IPS DF 6.9 (cell line): ENCODE results near the gene PALB2.
A peak's percentile ranks its signal among the peaks of the same experiment; 100 is the strongest.
"Not testable (repeated sequence)": the region's sequence is repeated elsewhere in the genome, so short reads cannot be mapped to it uniquely, and the experiment has no call there.

Experiments used
- DNase-seq: peaks from one replicate; pipeline ENCODE4 v3.0.0-alpha.2; 2013; ENCODE audit warnings: low read depth, low spot score
- H3K27ac ChIP-seq: one replicate; pipeline ENCODE4 v1.5.1; 2013; ENCODE audit warnings: low read length, control low read depth
- H3K27me3 ChIP-seq: 2 replicates; pipeline ENCODE4 v1.6.1; 2013; ENCODE audit warnings: mild to moderate bottlenecking, low read length; ENCODE audit not compliant: control insufficient read depth, insufficient read depth
- H3K36me3 ChIP-seq: 2 replicates; pipeline ENCODE4 v1.6.1; 2013; ENCODE audit warnings: low read length; ENCODE audit not compliant: control insufficient read depth, insufficient read depth
- H3K4me1 ChIP-seq: 2 replicates; pipeline ENCODE4 v1.6.1; 2013; ENCODE audit warnings: low read length; ENCODE audit not compliant: control insufficient read depth, insufficient read depth
- H3K4me3 ChIP-seq: 2 replicates; pipeline ENCODE4 v1.5.1; 2013; ENCODE audit warnings: mild to moderate bottlenecking, low read length
- H3K9me3 ChIP-seq: 2 replicates; pipeline ENCODE4 v1.6.1; 2013; ENCODE audit warnings: low read length, inconsistent platforms; ENCODE audit not compliant: control insufficient read depth, insufficient read depth
- WGBS: extraction: QIAGEN DNeasy Blood & Tissue Kit; methylation state at CpG from one replicate; pipeline ENCODE4 v1.1.7; 2013; ENCODE audit warnings: mixed read lengths, missing lambda C conversion rate; ENCODE audit not compliant: insufficient read length, insufficient coverage; 5-methylcytosine and 5-hydroxymethylcytosine counted together

PALB2 gene

DNA sequence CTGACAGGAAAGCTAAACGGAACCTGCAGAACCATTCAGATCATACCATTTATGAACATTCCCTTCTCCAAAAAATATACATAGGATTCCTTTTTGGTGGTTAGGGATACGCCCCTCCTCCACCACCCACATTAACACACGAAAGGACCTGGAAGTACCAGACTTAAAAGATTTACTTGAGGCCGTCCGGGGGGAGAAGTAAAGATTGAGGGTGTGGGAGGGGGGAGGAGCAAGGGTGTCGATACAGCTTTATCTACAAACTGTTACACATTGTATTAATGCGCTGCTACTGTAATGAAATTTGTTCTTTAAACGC, 537 bp downstream of the PALB2 start:
- Histone ChIP-seq H3K4me3 (peak overlapping the region; percentile 86), H3K27me3 (no peaks in the 10 kb centered on the region), H3K9me3 (no peaks in the 10 kb centered on the region), H3K36me3 (peaks cover 2% of the 10 kb centered on the region; the same call in 1 of the 2 replicates), H3K4me1 (0 out of 2 replicates have a peak, but pooled peaks cover 2% of the 10 kb centered on the region), H3K27ac (no peak overlapping the region)
- DNase-seq: peak; percentile 4
- WGBS: no CpG with 5 or more reads among the region's 8 CpGs

- Histone ChIP-seq H3K9me3 (no peaks in the 10 kb centered on the region), H3K36me3 (peaks cover 5% of the 10 kb centered on the region; the same call in 1 of the 2 replicates), H3K27me3 (no peaks in the 10 kb centered on the region), H3K4me3 (no peak overlapping the region), H3K4me1 (no peaks in the 10 kb centered on the region), H3K27ac (no peak overlapping the region)
- DNase-seq: no peak
Measured at GRCh38 chr16:23635958-23636357, 5.2 kb downstream of the PALB2 start.

DNA sequence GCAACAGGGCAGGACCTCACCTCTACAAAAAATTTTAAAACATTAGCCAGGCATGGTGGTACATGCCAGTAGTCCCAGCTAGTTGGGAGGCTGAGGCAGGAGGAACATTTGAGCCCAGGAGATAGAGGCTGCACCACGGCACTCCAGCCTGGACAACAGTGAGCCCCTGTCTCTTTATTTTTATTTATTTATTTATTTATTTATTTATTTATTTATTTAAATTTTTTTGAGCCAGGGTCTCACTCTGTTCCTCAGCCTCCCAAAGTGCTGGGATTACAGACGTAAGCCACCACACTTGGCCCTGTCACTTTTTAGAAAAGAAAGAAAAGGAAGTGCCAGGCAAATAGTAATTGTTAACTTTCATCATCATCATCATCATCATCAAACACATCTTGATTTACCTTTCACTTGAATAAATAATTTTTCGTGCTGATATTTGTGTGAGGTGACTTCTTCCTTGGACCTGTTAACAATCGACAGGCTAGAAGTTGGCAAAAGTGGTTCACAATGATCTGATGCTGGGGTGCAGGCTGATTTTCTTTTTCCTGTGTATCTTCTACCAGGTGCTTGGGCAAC, 6.6 kb downstream of the PALB2 start:
- no peaks in the 10 kb centered on the region for H3K27me3 ChIP-seq
- no peak for DNase-seq
- no CpG with 5 or more reads among the region's 4 CpGs for WGBS
- H3K4me1 ChIP-seq: no peaks in the 10 kb centered on the region
- H3K9me3 ChIP-seq: no peaks in the 10 kb centered on the region
- H3K27ac ChIP-seq: no peak overlapping the region
- H3K4me3 ChIP-seq: no peak overlapping the region
- peaks cover 8% of the 10 kb centered on the region; the same call in 1 of the 2 replicates for H3K36me3 ChIP-seq

DNA sequence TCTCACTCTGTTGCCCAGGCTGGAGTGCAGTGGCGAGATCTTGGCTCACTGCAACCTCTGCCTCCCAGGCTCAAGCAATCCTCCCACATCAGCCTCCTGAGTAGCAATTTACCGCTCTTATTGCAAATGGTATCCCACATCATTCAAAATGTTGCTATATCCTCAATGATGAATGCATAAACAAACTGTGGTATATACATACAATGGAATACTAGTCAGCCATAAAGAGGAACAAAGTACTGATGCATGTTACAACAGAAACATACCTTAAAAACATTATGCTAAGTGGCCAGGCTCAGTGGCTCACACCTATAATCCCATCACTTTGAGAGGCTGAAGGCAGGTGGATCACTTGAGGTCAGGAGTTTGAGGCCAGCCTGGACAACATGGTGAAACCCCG, 9.2 kb downstream of the PALB2 start:
- not testable (repeated sequence) for H3K9me3 ChIP-seq, H3K36me3 ChIP-seq, H3K27ac ChIP-seq, H3K27me3 ChIP-seq, DNase-seq, H3K4me1 ChIP-seq, H3K4me3 ChIP-seq
- WGBS: no CpG with 5 or more reads among the region's 3 CpGs

- H3K4me3 ChIP-seq: no peak overlapping the region
- no peaks in the 10 kb centered on the region for H3K27me3 ChIP-seq
- H3K36me3 ChIP-seq: peaks cover 10% of the 10 kb centered on the region; the same call in 1 of the 2 replicates
- DNase-seq: no peak
- H3K27ac ChIP-seq: no peak overlapping the region
- no peaks in the 10 kb centered on the region for H3K9me3 ChIP-seq
- no CpG with 5 or more reads among the region's 8 CpGs for WGBS
- no peaks in the 10 kb centered on the region for H3K4me1 ChIP-seq
Measured at GRCh38 chr16:23629516-23629915, 11.6 kb downstream of the PALB2 start.

- no peaks in the 10 kb centered on the region for H3K4me1 ChIP-seq
- DNase-seq: no peak
- H3K27ac ChIP-seq: no peak overlapping the region
- H3K27me3 ChIP-seq: no peaks in the 10 kb centered on the region
- peaks cover 9% of the 10 kb centered on the region; the same call in 1 of the 2 replicates for H3K36me3 ChIP-seq
- H3K9me3 ChIP-seq: no peaks in the 10 kb centered on the region
- no peak overlapping the region for H3K4me3 ChIP-seq
Measured at GRCh38 chr16:23624092-23624491, 17.0 kb downstream of the PALB2 start.

DNA sequence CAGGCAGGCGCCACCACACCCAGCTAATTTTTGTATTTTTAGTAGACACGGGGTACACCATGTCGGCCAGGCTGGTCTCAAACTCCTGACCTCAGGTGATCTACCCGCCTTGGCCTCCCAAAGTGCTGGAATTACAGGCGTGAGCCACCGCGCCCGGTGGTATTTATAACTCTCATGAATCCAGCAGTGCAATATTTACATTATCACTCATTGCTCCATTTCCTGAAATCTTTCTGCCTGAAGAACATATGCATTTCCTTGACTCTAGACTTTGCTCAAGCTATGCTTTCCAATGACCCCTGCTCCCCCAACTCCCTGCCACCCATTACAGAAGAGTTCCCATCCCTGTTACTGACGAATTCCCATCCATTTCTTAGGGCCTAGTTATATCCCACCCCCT, 25.3 kb downstream of the PALB2 start:
- WGBS: no CpG with 5 or more reads among the region's 9 CpGs
- no peak for DNase-seq
- H3K36me3 ChIP-seq: peaks cover 3% of the 10 kb centered on the region; the same call in 1 of the 2 replicates

DNA sequence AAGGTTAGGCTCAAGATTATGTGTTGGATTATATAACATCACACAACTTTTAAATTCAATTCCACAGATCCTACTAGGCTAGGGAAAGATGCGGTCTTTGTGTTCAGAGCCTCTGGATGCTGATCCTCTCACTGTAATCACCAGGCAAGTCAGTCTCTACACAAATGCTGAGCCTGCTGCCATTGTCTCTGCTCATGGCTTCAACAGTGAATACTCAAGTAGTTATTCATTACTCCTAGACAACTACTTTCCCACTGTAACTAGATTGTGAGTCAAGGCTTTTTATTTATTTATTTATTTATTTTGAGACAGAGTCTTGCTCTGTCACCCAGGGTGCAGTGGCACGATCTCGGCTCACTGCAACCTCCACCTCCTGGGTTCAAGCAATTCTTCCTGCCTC, 29.2 kb downstream of the PALB2 start:
- H3K36me3 ChIP-seq: peaks cover 5% of the 10 kb centered on the region; the same call in 1 of the 2 replicates
- DNase-seq: no peak
- WGBS: no CpG with 5 or more reads among the region's 3 CpGs

More for the DNA sequence above, 25.3 kb downstream of the PALB2 start:
- Histone ChIP-seq H3K4me3 (no peak overlapping the region), H3K4me1 (no peaks in the 10 kb centered on the region), H3K27ac (no peak overlapping the region), H3K27me3 (no peaks in the 10 kb centered on the region), H3K9me3 (no peaks in the 10 kb centered on the region)

GRCh38 chr16:23610905-23611304, 30.2 kb downstream of the PALB2 start:
- H3K27me3 ChIP-seq, DNase-seq, H3K4me1 ChIP-seq, H3K36me3 ChIP-seq, H3K9me3 ChIP-seq, H3K27ac ChIP-seq, H3K4me3 ChIP-seq: not testable (repeated sequence)
- no CpG with 5 or more reads among the region's 6 CpGs for WGBS

More for the DNA sequence above, 29.2 kb downstream of the PALB2 start:
- Histone ChIP-seq H3K4me1 (no peaks in the 10 kb centered on the region), H3K9me3 (no peaks in the 10 kb centered on the region), H3K27me3 (no peaks in the 10 kb centered on the region), H3K4me3 (no peak overlapping the region), H3K27ac (no peak overlapping the region)

DNA sequence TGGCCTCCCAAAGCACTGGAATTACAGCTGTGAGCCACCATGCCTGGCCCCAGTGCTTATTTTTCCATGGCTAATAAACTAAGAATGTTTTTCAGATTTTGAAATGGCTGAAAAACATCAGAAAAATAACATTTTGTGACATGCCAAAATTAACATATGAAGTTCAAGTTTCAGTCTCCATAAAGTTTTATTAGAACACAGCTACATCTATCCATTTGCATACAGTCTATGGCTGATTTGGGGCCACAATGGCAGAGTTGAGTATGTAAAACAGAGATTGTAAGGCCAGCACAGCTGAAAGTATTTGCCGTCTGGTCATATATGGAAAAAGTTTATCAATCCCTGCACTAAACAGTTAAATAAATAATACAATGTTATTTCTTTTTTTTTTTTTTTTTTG, 31.2 kb downstream of the PALB2 start:
- WGBS: no CpG with 5 or more reads among the region's 1 CpG
- no peak for DNase-seq
- Histone ChIP-seq H3K4me3 (no peak overlapping the region), H3K4me1 (no peaks in the 10 kb centered on the region), H3K9me3 (no peaks in the 10 kb centered on the region), H3K27me3 (no peaks in the 10 kb centered on the region), H3K36me3 (peaks cover 2% of the 10 kb centered on the region; the same call in 1 of the 2 replicates), H3K27ac (no peak overlapping the region)

DNA sequence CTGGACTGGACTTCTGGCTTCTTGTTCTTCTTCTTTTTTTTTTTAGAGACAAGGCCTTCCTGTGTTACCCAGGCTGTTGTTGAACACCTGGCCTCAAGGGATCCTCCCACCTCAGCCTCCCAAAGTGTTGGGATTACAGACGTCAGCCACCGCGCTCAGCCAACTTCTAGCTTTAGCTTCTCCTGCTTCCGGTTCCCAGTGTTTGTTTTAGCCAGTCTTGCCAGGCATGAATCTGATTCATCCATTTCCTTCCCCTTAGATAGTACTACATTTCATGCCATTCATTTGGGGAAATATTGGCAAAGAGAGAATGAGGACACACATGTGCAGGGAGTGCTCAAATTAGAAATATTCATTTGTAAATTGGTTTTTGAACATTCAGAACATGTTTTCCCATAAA, 32.9 kb downstream of the PALB2 start:
- H3K4me3 ChIP-seq: no peak overlapping the region
- no peaks in the 10 kb centered on the region for H3K4me1 ChIP-seq
- no CpG with 5 or more reads among the region's 4 CpGs for WGBS
- H3K36me3 ChIP-seq: peaks cover 5% of the 10 kb centered on the region; the same call in 1 of the 2 replicates
- H3K27me3 ChIP-seq: no peaks in the 10 kb centered on the region
- H3K9me3 ChIP-seq: no peaks in the 10 kb centered on the region
- no peak overlapping the region for H3K27ac ChIP-seq
- DNase-seq: no peak
